ENCODE measurements around the gene CEP128. TPM values are rescaled to one million over a fixed set of nuclear protein-coding genes. Genes with fewer than 3 reads are reported as not detected.

CEP128 gene
- total RNA-seq, 1 experiment from 2014 or later = 10.6 TPM

- H3K27me3 ChIP-seq (ENCODE audit: control insufficient read depth, insufficient read depth, low read length) = no peaks in the 10 kb centered on the region
- no peaks in the 10 kb centered on the region for H3K36me3 ChIP-seq (replicated peaks; ENCODE audit: control insufficient read depth, insufficient read depth, low read length)
- H3K4me3 ChIP-seq (ENCODE audit: insufficient read depth, low read depth, low read length) = no peak overlapping the region
- DNase-seq = no peak
These were observed 356.1 kb downstream of the CEP128 start for GRCh38 chr14:80585506-80585835.

GRCh38 chr14:80584744-80585505 lies 356.6 kb downstream of the CEP128 start:
- no peak for DNase-seq

GRCh38 chr14:80577599-80577998 lies 363.9 kb downstream of the CEP128 start:
- no peaks in the 10 kb centered on the region for H3K27me3 ChIP-seq (ENCODE audit: control insufficient read depth, insufficient read depth, low read length)

More at GRCh38 chr14:80584744-80585505, 356.6 kb downstream of the CEP128 start:
- H3K36me3 ChIP-seq (replicated peaks; ENCODE audit: control insufficient read depth, insufficient read depth, low read length) = no peaks in the 10 kb centered on the region
- no peaks in the 10 kb centered on the region for H3K27me3 ChIP-seq (ENCODE audit: control insufficient read depth, insufficient read depth, low read length)
- H3K4me3 ChIP-seq (ENCODE audit: insufficient read depth, low read depth, low read length) = no peak overlapping the region

DNA sequence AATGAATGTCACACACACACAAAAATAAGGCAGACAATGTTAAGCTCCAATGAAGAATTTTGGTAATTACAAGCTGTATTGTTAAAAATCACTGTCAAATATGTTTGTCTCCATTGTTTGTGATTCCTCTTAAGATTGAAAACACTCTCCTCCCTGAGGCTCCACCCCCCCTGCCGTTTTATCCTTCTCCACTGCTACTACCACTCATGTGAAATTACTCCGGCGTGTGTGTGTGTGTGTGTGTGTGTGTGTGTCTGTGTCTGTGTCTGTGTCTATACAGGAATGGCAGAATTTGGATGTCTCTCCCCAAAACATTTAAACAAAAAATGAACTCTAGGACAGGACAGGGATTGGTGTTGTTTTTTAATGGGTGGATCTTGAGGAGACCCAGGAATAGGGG lies 365.1 kb downstream of the CEP128 start:
- H3K27me3 ChIP-seq (ENCODE audit: control insufficient read depth, insufficient read depth, low read length) = no peaks in the 10 kb centered on the region
- no peak overlapping the region for H3K4me3 ChIP-seq (ENCODE audit: insufficient read depth, low read depth, low read length)
- no peaks in the 10 kb centered on the region for H3K36me3 ChIP-seq (replicated peaks; ENCODE audit: control insufficient read depth, insufficient read depth, low read length)
- no peak for DNase-seq

More at GRCh38 chr14:80577599-80577998, 363.9 kb downstream of the CEP128 start:
- Histone ChIP-seq H3K36me3 (replicated peaks; ENCODE audit: control insufficient read depth, insufficient read depth, low read length) (no peaks in the 10 kb centered on the region), H3K4me3 (ENCODE audit: insufficient read depth, low read depth, low read length) (no peak overlapping the region)
- no peak for DNase-seq

DNA sequence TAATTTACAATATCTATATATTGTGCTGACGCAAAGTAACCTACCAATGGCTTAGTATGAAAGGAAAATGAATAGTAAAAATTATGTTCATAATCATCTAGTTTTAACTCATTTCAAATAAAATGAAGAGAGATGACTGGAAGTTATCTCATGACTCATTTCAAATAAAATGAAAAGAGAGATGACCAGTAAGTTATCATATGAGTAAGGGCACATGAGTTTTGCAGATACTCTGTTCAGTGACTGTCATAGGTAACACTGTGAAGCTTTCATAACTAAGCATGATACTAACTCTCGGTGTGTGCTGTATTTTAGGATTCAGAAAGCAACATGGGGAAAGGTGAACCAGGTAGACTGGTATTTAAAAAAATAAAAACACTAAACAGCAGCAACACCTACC lies 365.8 kb downstream of the CEP128 start:
- Histone ChIP-seq H3K27me3 (ENCODE audit: control insufficient read depth, insufficient read depth, low read length) (no peaks in the 10 kb centered on the region), H3K4me3 (ENCODE audit: insufficient read depth, low read depth, low read length) (no peak overlapping the region), H3K36me3 (replicated peaks; ENCODE audit: control insufficient read depth, insufficient read depth, low read length) (no peaks in the 10 kb centered on the region)
- no peak for DNase-seq

DNA sequence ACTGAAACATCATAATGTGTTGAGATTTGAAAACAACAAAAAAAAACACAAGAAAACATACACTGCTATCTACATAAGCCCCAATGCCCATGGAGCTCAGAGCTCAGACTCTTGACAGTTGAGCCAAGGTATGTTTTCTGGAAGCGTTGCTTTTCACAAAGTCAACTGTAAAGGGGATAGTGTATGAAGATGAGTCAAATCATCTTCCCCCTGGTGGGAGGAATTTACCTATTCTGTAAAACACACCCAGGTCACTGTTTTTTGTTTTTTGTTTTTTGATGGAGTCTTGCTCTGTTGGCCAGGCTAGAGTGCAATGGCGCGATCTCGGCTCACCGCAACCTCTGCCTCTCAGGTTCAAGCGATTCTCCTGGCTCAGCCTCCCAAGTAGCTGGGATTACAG lies 368.9 kb downstream of the CEP128 start:
- Histone ChIP-seq H3K36me3 (replicated peaks; ENCODE audit: control insufficient read depth, insufficient read depth, low read length) (no peaks in the 10 kb centered on the region), H3K4me3 (ENCODE audit: insufficient read depth, low read depth, low read length) (no peak overlapping the region), H3K27me3 (ENCODE audit: control insufficient read depth, insufficient read depth, low read length) (no peaks in the 10 kb centered on the region)
- DNase-seq = no peak

GRCh38 chr14:80570930-80571298 lies 370.6 kb downstream of the CEP128 start:
- no peak for DNase-seq
- Histone ChIP-seq H3K27me3 (ENCODE audit: control insufficient read depth, insufficient read depth, low read length) (no peaks in the 10 kb centered on the region), H3K4me3 (ENCODE audit: insufficient read depth, low read depth, low read length) (no peak overlapping the region), H3K36me3 (replicated peaks; ENCODE audit: control insufficient read depth, insufficient read depth, low read length) (no peaks in the 10 kb centered on the region)

- no peak for DNase-seq
These were observed 373.5 kb downstream of the CEP128 start for GRCh38 chr14:80567905-80568536.

DNA sequence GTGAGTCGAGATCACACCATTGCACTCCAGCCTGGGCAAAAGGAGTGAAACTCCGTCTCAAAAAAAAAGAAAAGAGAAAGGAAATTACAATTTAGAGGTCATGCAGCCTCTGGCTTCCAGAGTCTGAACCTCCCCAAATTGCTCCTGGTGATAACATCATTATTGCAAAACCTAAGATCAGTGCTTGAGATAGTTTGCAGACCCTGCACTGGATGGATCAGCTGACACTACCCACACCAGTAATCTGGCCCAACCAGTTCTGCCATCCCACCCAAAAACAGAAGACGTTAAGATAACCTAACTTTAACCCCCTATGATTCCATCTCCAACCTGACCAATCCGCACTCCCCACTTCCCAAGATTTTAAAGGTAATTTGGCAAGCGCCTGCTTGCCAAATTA lies 376.5 kb downstream of the CEP128 start:
- Histone ChIP-seq H3K4me3 (ENCODE audit: insufficient read depth, low read depth, low read length) (no peak overlapping the region), H3K36me3 (replicated peaks; ENCODE audit: control insufficient read depth, insufficient read depth, low read length) (no peaks in the 10 kb centered on the region), H3K27me3 (ENCODE audit: control insufficient read depth, insufficient read depth, low read length) (no peaks in the 10 kb centered on the region)
- DNase-seq = no peak

More at GRCh38 chr14:80567905-80568536, 373.5 kb downstream of the CEP128 start:
- H3K27me3 ChIP-seq (ENCODE audit: control insufficient read depth, insufficient read depth, low read length) = no peaks in the 10 kb centered on the region
- no peak overlapping the region for H3K4me3 ChIP-seq (ENCODE audit: insufficient read depth, low read depth, low read length)
- H3K36me3 ChIP-seq (replicated peaks; ENCODE audit: control insufficient read depth, insufficient read depth, low read length) = no peaks in the 10 kb centered on the region

DNA sequence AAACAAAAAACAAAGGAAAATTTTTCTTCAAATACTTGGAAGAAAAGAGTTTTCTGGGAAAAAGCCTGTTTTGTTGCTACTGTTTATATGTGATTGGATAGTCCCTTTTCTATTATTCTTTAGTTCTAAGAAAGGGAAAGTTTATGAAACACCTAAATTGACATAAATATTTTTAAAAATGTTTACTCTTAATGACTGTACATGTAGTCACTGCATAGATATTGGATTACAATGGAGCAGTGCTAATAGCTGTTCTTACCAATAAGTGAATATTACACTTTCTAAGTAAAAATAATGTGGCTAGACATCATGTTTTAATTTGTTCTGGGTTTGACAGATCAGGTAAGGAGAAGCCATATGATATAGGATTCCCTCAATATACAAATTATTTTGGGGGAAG lies 377.5 kb downstream of the CEP128 start:
- H3K4me3 ChIP-seq (ENCODE audit: insufficient read depth, low read depth, low read length) = no peak overlapping the region
- H3K36me3 ChIP-seq (replicated peaks; ENCODE audit: control insufficient read depth, insufficient read depth, low read length) = no peaks in the 10 kb centered on the region

GRCh38 chr14:80560800-80561657 lies 380.5 kb downstream of the CEP128 start:
- no peaks in the 10 kb centered on the region for H3K36me3 ChIP-seq (replicated peaks; ENCODE audit: control insufficient read depth, insufficient read depth, low read length)
- no peaks in the 10 kb centered on the region for H3K27me3 ChIP-seq (ENCODE audit: control insufficient read depth, insufficient read depth, low read length)
- no peak for DNase-seq
- no peak overlapping the region for H3K4me3 ChIP-seq (ENCODE audit: insufficient read depth, low read depth, low read length)

More for the DNA sequence above, 377.5 kb downstream of the CEP128 start:
- no peak for DNase-seq
- H3K27me3 ChIP-seq (ENCODE audit: control insufficient read depth, insufficient read depth, low read length) = no peaks in the 10 kb centered on the region

DNA sequence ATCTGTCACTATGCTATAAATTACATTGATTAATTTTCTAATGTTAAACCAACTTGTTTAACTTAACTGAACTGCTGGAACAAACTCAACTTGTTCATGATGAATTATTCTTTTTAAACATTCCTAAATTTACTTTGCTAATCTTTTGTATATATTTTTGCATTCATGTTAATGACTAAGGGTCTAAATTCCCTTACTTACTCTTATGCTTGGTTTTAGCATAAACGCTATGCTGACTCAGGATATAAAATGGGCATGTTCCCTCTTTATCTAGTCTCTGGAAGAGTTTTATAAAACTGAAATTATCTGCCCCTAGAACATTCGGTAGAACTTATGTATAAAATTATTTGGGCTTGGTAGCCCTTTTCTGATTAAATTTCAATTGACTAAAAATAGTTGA lies 387.4 kb downstream of the CEP128 start:
- Histone ChIP-seq H3K36me3 (replicated peaks; ENCODE audit: control insufficient read depth, insufficient read depth, low read length) (no peaks in the 10 kb centered on the region), H3K4me3 (ENCODE audit: insufficient read depth, low read depth, low read length) (no peak overlapping the region), H3K27me3 (ENCODE audit: control insufficient read depth, insufficient read depth, low read length) (no peaks in the 10 kb centered on the region; the same call in 1 of the 2 replicates)
- DNase-seq = no peak

GRCh38 chr14:80549141-80549540 lies 392.4 kb downstream of the CEP128 start:
- DNase-seq = no peak
- no peak overlapping the region for H3K4me3 ChIP-seq (ENCODE audit: insufficient read depth, low read depth, low read length)
- no peaks in the 10 kb centered on the region for H3K36me3 ChIP-seq (replicated peaks; ENCODE audit: control insufficient read depth, insufficient read depth, low read length)
- H3K27me3 ChIP-seq (ENCODE audit: control insufficient read depth, insufficient read depth, low read length) = no peaks in the 10 kb centered on the region; the same call in 1 of the 2 replicates

DNA sequence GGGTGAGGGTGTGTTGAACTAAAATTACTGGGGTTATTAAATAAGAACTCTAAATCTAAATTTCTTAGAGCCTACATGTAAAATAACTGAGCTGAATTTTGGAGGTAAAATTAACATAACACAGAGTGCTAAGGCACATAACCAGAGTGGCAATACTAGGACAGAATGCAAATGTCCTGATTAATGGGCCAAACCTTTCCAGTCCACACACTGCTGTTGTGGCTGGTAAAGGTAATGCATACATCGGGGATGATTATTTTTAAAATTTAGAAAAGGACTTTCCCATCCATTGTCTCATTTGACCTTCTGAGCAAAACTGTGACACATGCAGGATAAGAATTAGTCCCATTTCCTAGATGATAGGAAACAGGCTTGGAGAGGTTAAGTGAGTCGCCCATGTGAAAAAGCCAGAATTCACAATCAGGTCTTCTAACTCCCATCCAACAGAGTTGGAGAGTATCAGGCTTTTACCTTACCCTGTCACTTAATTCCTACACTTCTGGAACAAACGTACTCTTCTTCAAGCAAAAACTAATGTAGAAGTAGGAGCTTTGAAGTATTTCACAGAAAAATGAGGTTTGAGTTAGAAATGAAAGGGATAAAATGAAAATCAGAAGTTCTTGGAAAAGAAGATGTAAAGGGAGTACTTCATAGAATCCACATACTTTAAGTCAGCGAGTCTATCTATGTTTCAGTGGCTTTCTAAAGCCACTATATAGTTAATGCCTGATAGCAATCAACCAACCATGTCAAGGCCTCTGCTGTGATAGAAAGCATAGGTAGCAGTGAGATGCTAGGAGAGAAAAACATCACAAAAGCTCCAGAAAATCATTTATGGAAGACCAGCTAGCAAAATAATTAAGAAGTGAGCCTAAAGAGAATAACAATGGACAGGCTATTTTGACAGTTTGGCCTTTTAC lies 395.3 kb downstream of the CEP128 start:
- DNase-seq = no peak
- H3K4me3 ChIP-seq (ENCODE audit: insufficient read depth, low read depth, low read length) = no peak overlapping the region
- H3K27me3 ChIP-seq (ENCODE audit: control insufficient read depth, insufficient read depth, low read length) = no peaks in the 10 kb centered on the region; the same call in 1 of the 2 replicates
- H3K36me3 ChIP-seq (replicated peaks; ENCODE audit: control insufficient read depth, insufficient read depth, low read length) = no peaks in the 10 kb centered on the region
